Measurements from ENCODE around the gene PTPRA.
"Not testable (repeated sequence)": the region's sequence is repeated elsewhere in the genome, so short reads cannot be mapped to it uniquely, and the experiment has no call there.

PTPRA gene

DNA sequence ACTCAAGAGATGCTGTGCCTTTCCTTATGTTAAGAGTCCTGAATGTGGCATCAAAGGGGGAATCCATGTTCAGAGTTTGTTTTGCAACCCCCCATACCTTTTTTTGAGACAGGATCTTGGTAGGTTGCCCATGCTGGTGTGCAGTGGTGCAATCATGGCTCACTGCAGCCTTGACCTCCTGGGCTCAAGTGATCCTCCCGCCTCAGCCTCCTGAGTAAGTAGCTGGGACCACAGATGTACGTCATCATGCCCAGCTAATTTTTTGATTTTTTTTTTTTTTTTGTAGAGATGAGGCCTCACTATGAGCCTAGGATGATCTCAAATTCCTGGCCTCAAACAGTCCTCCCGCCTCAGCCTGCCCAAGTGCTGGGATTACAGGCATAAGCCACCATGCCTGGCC is 16.5 kb downstream of the PTPRA start:
- Mint-ChIP-seq H3K4me3 (no peak overlapping the region), H3K27ac (no peak overlapping the region), H3K4me1 (ENCODE audit: low read depth) (peaks cover 65% of the 10 kb centered on the region), H3K9me3 (ENCODE audit: low read depth) (no peaks in the 10 kb centered on the region), H3K27me3 (no peaks in the 10 kb centered on the region), H3K36me3 (peaks cover 9% of the 10 kb centered on the region)

DNA sequence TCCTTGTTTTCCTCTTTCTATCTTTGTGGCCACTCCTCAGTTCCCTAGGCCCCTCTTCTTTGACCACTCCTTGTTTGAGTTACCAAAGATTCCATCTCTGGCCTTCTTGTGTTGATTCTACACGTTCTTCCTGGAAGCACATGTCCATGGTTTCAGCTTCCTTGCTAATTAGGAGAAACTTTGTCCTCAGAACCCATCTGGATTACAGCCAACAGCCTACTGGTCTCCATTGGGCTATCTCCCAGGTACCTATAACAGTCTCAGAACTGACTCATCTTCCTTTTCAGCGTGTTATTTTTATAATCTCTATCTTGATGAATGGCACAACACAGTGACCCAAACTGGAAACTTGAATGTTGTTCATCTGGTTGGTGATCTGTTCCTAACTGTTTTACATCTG is 17.5 kb downstream of the PTPRA start:
- peaks cover 9% of the 10 kb centered on the region for H3K36me3 Mint-ChIP-seq
- peak overlapping the region; percentile 42 for H3K27ac Mint-ChIP-seq
- H3K4me1 Mint-ChIP-seq (ENCODE audit: low read depth), result peaks cover 56% of the 10 kb centered on the region
- no peak overlapping the region for H3K4me3 Mint-ChIP-seq
- no peaks in the 10 kb centered on the region for H3K27me3 Mint-ChIP-seq
- H3K9me3 Mint-ChIP-seq (ENCODE audit: low read depth), result no peaks in the 10 kb centered on the region

DNA sequence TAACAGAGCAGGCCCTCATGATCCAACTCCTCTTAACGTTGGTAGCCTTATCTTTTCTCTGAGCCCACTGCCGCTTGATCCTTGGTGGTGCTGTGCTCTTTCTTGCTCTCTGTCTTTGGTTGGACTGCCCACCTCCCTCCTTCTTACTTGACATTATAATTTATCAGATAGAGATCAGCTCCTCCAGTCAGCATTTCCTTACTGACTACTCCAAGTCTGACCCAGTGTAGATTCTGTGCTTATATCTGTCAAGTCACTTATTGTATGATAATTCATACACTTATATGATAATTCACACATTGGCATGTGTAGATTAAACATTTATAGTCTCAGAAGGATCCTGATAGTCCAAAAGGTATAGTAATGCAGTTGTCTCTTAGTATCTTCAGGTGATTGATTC is 18.1 kb downstream of the PTPRA start:
- H3K27me3 Mint-ChIP-seq, result no peaks in the 10 kb centered on the region
- H3K9me3 Mint-ChIP-seq (ENCODE audit: low read depth), result no peaks in the 10 kb centered on the region
- peaks cover 54% of the 10 kb centered on the region for H3K4me1 Mint-ChIP-seq (ENCODE audit: low read depth)
- H3K27ac Mint-ChIP-seq, result peak overlapping the region; percentile 42
- H3K36me3 Mint-ChIP-seq, result peaks cover 11% of the 10 kb centered on the region
- no peak overlapping the region for H3K4me3 Mint-ChIP-seq

DNA sequence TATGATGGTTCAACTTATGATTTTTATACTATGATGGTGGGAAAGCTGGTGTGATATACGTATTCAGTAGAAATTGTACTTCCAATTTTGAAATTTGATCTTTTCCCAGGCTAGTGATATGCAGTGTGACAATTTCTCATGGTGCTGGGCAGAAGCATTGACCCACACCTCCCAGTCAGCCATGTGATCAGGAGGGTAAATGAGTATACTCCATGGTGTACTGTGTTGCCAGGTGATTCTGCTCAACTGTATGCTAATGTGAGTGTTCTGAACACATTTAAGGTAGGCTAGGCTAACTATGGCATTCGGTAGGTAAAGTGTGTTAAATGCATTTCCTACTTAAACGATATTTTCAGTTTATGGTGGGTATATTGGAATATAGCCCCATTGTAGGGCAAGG is 19.1 kb downstream of the PTPRA start:
- Mint-ChIP-seq H3K4me3 (no peak overlapping the region), H3K9me3 (ENCODE audit: low read depth) (no peaks in the 10 kb centered on the region), H3K4me1 (ENCODE audit: low read depth) (peaks cover 58% of the 10 kb centered on the region), H3K36me3 (peaks cover 16% of the 10 kb centered on the region), H3K27me3 (no peaks in the 10 kb centered on the region), H3K27ac (peak overlapping the region; percentile 56)

DNA sequence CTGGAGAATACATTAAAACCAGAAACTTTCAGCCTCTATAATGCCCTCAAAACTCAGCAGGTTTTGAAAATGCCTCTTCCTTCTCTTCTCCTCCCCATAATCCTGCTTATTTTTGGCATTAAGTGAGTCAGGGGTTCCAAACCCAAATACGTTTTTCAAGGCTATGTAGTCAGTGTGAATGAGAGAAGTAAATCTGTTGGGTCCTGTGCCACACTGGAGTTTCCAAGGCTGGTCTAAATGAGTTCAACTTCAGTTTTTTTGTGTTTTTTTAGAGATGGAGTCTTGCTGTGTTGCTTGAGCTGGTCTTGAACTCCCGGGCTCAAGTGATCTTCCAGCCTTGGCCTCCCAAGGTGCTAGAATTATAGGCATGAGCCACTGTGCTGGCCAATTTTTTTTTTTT is 20.9 kb downstream of the PTPRA start:
- Mint-ChIP-seq H3K9me3 (ENCODE audit: low read depth) (no peaks in the 10 kb centered on the region), H3K4me3 (no peak overlapping the region), H3K36me3 (peaks cover 16% of the 10 kb centered on the region), H3K27me3 (no peaks in the 10 kb centered on the region), H3K4me1 (ENCODE audit: low read depth) (peaks cover 50% of the 10 kb centered on the region), H3K27ac (no peak overlapping the region)

DNA sequence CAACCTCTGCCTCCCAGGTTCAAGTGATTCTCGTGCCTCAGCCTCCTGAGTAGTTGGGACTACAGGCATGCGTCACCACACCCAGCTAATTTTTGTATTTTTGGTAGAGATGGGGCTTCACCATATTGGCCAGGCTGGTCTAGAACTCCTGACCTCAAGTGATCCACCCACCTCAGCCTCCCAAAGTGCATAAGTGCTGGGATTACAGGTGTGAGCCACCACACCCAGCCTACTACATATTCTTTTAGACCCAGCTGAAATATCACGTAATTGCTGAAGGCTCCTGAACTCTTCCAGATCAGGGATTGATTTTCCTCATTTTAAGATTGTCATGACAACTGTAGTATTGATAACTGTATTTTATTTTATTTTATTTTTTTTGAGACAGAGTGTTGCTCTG is 21.9 kb downstream of the PTPRA start:
- not testable (repeated sequence) for H3K4me3 Mint-ChIP-seq; H3K27ac Mint-ChIP-seq; H3K27me3 Mint-ChIP-seq; H3K9me3 Mint-ChIP-seq (ENCODE audit: low read depth)
- Mint-ChIP-seq H3K36me3 (peaks cover 16% of the 10 kb centered on the region), H3K4me1 (ENCODE audit: low read depth) (peaks cover 52% of the 10 kb centered on the region)

DNA sequence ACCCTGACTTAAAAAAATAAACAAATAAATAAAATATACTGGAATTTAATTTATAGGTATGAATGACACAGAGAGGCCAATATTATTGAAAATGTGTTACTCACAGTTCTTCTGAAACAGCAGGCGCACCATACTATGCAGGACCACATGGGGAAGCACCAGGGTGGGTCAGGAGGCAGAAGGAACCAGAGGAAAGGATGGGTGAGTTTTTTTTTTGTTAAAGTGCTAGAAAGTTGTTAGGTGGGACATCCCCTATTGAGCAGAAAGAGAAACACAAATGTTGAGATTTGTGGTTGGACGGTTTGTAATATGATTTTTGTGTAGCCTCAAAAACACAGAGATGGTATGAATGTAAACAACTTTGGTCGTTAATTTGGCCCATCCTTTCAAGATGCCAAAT is 26.0 kb downstream of the PTPRA start:
- Mint-ChIP-seq H3K27ac (peak overlapping the region; percentile 50), H3K9me3 (ENCODE audit: low read depth) (no peaks in the 10 kb centered on the region), H3K36me3 (peaks cover 9% of the 10 kb centered on the region), H3K4me3 (no peak overlapping the region), H3K27me3 (no peaks in the 10 kb centered on the region), H3K4me1 (ENCODE audit: low read depth) (peaks cover 50% of the 10 kb centered on the region)

DNA sequence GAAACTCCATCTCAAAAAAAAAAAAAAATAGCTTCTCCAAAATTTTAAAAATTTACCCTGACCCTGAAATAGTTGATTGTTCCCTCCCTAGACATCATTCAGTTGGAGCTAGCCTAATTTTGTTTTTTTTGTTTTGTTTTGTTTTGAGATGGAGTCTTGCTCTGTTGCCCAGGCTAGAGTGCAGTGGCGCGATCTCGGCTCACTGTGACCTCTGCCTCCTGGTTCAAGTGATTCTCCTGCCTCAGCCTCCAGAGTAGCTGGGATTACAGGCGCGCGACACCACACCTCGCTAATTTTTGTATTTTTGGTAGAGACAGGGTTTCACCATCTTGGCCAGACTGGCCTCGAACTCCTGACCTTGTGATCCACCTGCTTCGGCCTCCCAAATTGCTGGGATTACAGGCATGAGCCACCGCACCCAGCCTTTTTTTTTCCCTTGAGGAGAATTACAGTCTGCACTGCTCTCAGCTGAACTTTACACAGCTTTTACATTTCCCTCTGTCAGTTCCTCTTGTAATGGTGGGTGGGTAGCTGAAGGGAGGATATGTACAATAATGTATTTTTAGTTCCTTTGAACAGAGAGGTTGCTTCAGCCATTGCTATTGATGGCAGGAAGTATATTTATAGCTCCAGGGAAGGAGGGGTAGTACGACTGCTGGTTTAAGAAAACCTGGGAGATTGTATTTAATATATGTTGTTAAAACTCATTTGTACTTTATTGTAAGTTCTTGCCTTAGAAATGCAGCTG is 27.7 kb downstream of the PTPRA start:
- Mint-ChIP-seq H3K27me3 (no peaks in the 10 kb centered on the region), H3K36me3 (peaks cover 8% of the 10 kb centered on the region), H3K4me1 (ENCODE audit: low read depth) (peaks cover 58% of the 10 kb centered on the region), H3K4me3 (peak overlapping the region; percentile 40), H3K9me3 (ENCODE audit: low read depth) (no peaks in the 10 kb centered on the region), H3K27ac (peak overlapping the region; percentile 22)

DNA sequence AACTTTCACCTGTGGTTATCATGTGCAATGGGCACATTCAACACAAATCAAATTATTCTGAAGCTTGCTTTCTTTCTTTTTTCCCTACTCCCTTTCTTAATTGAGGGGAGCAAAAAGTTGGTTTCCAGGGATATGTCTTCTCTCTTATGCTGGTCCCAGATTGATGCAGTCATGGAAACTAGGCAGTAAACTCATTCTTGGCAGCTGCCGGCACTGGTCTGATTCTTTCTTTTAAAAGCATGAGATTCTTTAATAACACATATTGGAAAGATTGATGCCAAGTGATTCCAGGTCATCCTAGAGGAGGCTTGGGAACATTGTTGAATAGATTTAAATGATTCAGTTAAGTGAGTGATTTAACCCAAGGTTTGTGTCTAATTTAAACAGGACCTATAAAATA is 29.0 kb downstream of the PTPRA start:
- H3K27ac Mint-ChIP-seq, result no peak overlapping the region
- no peak overlapping the region for H3K4me3 Mint-ChIP-seq
- peaks cover 2% of the 10 kb centered on the region for H3K36me3 Mint-ChIP-seq
- peaks cover 53% of the 10 kb centered on the region for H3K4me1 Mint-ChIP-seq (ENCODE audit: low read depth)
- no peaks in the 10 kb centered on the region for H3K27me3 Mint-ChIP-seq
- no peaks in the 10 kb centered on the region for H3K9me3 Mint-ChIP-seq (ENCODE audit: low read depth)

DNA sequence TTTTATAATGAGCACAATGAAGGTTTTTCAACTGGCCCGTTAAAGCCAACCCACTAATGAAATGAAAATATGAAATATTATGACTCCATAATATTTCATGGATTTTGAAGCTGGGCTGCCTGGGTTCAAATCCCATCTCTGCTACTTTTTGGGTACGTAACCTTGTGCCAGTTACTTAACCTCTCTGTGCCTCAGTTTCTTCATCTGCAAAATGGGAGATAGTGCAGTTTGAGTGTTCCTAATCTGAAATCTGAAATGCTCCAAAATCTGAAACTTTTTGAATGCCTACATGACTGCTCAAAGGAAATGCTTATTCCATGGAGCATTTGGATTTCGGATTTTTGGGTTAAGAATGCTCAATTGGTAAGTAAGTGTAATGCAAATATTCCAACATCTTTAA is 29.5 kb downstream of the PTPRA start:
- peaks cover 50% of the 10 kb centered on the region for H3K4me1 Mint-ChIP-seq (ENCODE audit: low read depth)
- H3K9me3 Mint-ChIP-seq (ENCODE audit: low read depth), result no peaks in the 10 kb centered on the region
- H3K36me3 Mint-ChIP-seq, result peaks cover 2% of the 10 kb centered on the region
- H3K27me3 Mint-ChIP-seq, result no peaks in the 10 kb centered on the region
- no peak overlapping the region for H3K4me3 Mint-ChIP-seq
- H3K27ac Mint-ChIP-seq, result no peak overlapping the region

DNA sequence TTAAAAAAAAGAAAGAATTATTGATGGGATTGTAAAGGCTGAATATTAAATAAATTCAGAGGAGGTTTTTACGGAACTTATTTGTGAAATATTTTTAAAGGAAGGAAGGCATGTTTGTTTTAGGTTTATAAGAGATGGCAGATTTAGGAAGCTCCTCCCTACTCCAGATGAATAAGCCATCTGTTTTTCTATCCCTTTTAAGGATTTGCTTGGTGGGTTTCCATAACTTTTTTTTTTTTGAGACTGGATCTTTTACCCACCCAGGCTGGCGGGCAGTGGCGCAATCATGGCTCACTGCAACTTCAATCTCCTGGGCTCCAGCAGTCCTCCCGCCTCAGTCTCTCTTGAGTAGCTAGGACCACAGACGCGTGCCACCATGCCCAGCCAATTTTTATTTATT is 30.4 kb downstream of the PTPRA start:
- peaks cover 54% of the 10 kb centered on the region for H3K4me1 Mint-ChIP-seq (ENCODE audit: low read depth)

DNA sequence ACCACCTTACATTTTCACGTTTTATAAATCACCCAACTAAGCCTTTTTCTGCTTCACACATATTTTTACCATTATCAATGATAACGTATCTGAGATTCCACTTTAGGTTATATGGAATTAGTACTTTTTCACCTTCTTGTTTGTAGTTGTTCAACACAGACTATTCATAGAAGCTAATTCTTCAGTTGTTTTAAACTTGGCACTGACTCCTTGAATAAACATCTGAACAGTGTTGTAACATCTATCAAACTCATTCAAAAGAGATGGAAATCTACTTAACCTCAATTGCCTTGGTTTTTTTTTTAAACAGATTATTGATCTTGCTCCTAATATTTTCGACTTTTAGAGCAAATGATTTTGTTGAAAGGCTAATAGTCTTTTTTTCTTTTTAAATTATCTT is 34.2 kb downstream of the PTPRA start:
- H3K27me3 Mint-ChIP-seq, result no peaks in the 10 kb centered on the region
- peaks cover 4% of the 10 kb centered on the region for H3K36me3 Mint-ChIP-seq
- no peak overlapping the region for H3K4me3 Mint-ChIP-seq
- H3K9me3 Mint-ChIP-seq (ENCODE audit: low read depth), result no peaks in the 10 kb centered on the region
- peaks cover 24% of the 10 kb centered on the region for H3K4me1 Mint-ChIP-seq (ENCODE audit: low read depth)
- no peak overlapping the region for H3K27ac Mint-ChIP-seq

More for the DNA sequence above, 30.4 kb downstream of the PTPRA start:
- H3K9me3 Mint-ChIP-seq (ENCODE audit: low read depth), result no peaks in the 10 kb centered on the region
- H3K36me3 Mint-ChIP-seq, result peaks cover 2% of the 10 kb centered on the region
- no peak overlapping the region for H3K4me3 Mint-ChIP-seq
- no peak overlapping the region for H3K27ac Mint-ChIP-seq
- no peaks in the 10 kb centered on the region for H3K27me3 Mint-ChIP-seq

DNA sequence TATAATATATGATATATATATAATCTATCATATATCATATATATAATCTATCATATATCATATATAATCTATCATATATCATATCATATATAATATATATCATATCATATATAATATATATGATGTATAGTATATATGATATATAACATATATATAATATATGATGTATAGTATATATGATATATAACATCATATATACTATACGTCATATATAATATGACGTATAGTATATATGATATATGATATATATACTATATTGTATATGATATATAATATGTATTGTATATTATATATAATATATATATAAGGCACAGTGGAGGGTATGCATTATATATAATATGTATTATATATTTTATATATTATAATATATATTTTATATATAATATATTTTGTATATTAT is 36.7 kb downstream of the PTPRA start:
- Mint-ChIP-seq H3K36me3 (peaks cover 4% of the 10 kb centered on the region), H3K27me3 (no peaks in the 10 kb centered on the region), H3K4me3 (no peak overlapping the region), H3K9me3 (ENCODE audit: low read depth) (no peaks in the 10 kb centered on the region), H3K4me1 (ENCODE audit: low read depth) (peaks cover 16% of the 10 kb centered on the region), H3K27ac (no peak overlapping the region)

DNA sequence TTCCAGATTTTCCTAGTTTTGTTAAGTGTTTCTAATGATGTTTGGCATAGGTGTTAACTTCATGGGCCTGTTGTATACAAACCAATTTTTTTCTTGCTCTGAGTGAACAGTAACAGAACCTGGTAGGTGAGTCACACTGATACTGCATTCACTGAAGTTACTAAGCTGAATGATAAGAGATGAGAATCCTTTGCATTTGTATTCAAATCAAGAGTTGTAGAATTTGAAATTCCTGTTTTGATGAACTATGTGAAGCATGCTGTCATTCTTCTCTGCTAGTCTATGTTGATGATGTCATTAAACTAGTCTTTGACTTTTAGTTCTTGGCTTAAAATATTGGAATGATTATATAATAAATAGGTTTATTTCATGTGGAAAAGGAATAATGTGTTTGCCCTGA is 37.9 kb downstream of the PTPRA start:
- H3K4me1 Mint-ChIP-seq (ENCODE audit: low read depth), result peaks cover 9% of the 10 kb centered on the region
- H3K27me3 Mint-ChIP-seq, result no peaks in the 10 kb centered on the region
- peaks cover 4% of the 10 kb centered on the region for H3K36me3 Mint-ChIP-seq
- no peaks in the 10 kb centered on the region for H3K9me3 Mint-ChIP-seq (ENCODE audit: low read depth)
- no peak overlapping the region for H3K27ac Mint-ChIP-seq
- H3K4me3 Mint-ChIP-seq, result no peak overlapping the region

DNA sequence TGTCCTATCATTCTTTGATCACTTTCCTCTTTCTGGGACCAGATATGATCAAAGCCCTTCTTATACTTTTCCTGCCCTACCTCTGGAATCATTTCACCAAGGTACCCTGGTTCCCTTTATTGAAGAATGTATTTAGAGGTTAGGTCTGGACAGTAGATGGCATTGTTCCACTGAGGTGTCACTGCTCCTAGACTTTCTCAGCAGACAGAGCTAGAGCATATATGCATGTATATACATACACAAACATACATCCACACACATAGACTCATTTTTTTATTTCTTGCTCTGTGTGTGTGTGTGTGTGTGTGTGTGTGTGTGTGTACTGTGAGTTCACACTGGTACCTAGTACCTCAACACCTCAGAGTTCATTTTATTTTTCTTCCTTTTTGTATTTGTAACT is 40.9 kb downstream of the PTPRA start:
- Mint-ChIP-seq H3K27me3 (no peaks in the 10 kb centered on the region), H3K36me3 (peaks cover 7% of the 10 kb centered on the region), H3K27ac (no peak overlapping the region), H3K9me3 (ENCODE audit: low read depth) (no peaks in the 10 kb centered on the region), H3K4me3 (no peak overlapping the region), H3K4me1 (ENCODE audit: low read depth) (peaks cover 15% of the 10 kb centered on the region)

DNA sequence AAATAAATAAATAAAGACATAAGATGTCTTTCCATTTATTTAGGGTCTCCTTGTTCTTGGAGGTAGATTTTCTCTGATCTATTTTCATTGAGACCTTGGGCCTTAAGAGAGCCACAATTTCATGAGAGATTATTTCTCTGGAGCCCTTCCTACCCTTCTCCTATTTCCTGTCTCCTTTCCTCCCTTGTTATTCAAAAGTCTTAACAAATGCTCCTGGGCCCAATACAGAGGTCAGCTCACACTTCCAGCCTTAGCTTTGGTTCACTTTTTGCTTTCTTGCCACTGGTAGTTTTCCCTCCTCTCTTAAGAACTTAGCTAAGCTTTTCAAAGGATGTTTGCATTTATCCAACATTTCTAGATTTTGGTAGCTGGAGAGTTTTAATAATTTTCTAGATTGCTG is 44.0 kb downstream of the PTPRA start:
- Mint-ChIP-seq H3K9me3 (ENCODE audit: low read depth) (no peaks in the 10 kb centered on the region), H3K36me3 (peaks cover 5% of the 10 kb centered on the region), H3K4me3 (no peak overlapping the region), H3K27ac (peak overlapping the region; percentile 22), H3K4me1 (ENCODE audit: low read depth) (peaks cover 28% of the 10 kb centered on the region), H3K27me3 (no peaks in the 10 kb centered on the region)
